Ovary (tissue), 9 donors: Measurements from ENCODE around the gene SLC34A2. TPM values are rescaled to one million over a fixed set of nuclear protein-coding genes. Genes with fewer than 3 reads are reported as not detected.

Experiments
- DNase-seq, 5 donors: peaks; one replicate each; pipeline ENCODE4 v3.0.0-alpha.2; 2019 to 2020
- H3K27ac ChIP-seq, 2 donors: fragments of 200-600 bp; one replicate each; pipeline versions ENCODE4 v1.5.1 to v1.8.0; 2019 to 2022
- H3K27me3 ChIP-seq: fragments of 200-600 bp; one replicate; pipeline ENCODE4 v1.8.0; 2022
- H3K36me3 ChIP-seq: fragments of 200-600 bp; sonication (generic); one replicate; pipeline ENCODE4 v1.5.1; 2019
- H3K4me1 ChIP-seq: one replicate; pipeline ENCODE4 v1.8.1; 2013; ENCODE audit warnings: mild to moderate bottlenecking, moderate library complexity; ENCODE audit not compliant: insufficient read depth
- H3K4me3 ChIP-seq: fragments of 200-600 bp; sonication (generic); one replicate; pipeline ENCODE4 v1.5.1; 2017
- H3K9me3 ChIP-seq, 2 donors: fragments of 200-600 bp in 1 of 2; sonication (generic) in 1 of 2; one replicate each; pipeline versions ENCODE4 v1.5.1 to v1.8.1; 2013 to 2019; ENCODE audit warnings: mild to moderate bottlenecking in 1 of 2, moderate library complexity in 1 of 2
- EP300 ChIP-seq: sonication (generic); formaldehyde crosslinking; IDR thresholded peaks from one replicate; pipeline ENCODE4 v1.6.1; 2017; ENCODE audit warnings: antibody characterized with exemption
- POLR2A ChIP-seq: fragments of 450-650 bp; IDR thresholded peaks from one replicate; pipeline ENCODE4 v1.6.1; 2017; ENCODE audit warnings: antibody characterized with exemption, mild to moderate bottlenecking, moderate library complexity
- WGBS, 3 donors: extraction: QIAGEN DNeasy Blood & Tissue Kit in 1 of 3; methylation state at CpG; one replicate each; pipeline versions ENCODE4 v1.1.5 to v1.1.7; 2013 to 2017; 5-methylcytosine and 5-hydroxymethylcytosine counted together
- intact Hi-C, 4 donors: fragments of 100-400 bp; cut with DNase I; formaldehyde crosslinking; loops; one replicate each; pipeline versions ENCODE4 v1.11.0 to v1.15.1; 2022 to 2023
- polyA plus RNA-seq, 2 donors: library from polyadenylated mRNA; stranded (reverse); fragments of 200-250 nt in 1 of 2; fragments of 350-450 nt in 1 of 2; fragmentation: Illumina TruSeq in 1 of 2; extraction: RNeasy Lipid Tissue Mini Kit (QIAGEN cat#74804) in 1 of 2; gene quantifications; one replicate each; pipeline ENCODE4 v1.2.3, GENCODE V29; 2013 to 2014
- total RNA-seq, 7 donors: library from RNA; depleted of rRNA in 2 of 7; stranded (reverse); fragments of >200 nt in 2 of 7; fragmentation: NEBNext Ultra II Directional in 3 of 7; extraction: Animal tissue kit (Norgen Biotek cat#: 25700) in 3 of 7; gene quantifications; one replicate each; pipeline versions ENCODE4 v1.1.0 to v1.2.4, GENCODE V29; 2016 to 2023
- TF ChIP-seq, protein P1 (sequence below), 3 donors: fragments of 450-650 bp in 2 of 3; fragments of 200-600 bp in 1 of 3; IDR thresholded peaks; one replicate each; pipeline versions ENCODE4 v1.5.1 to v1.8.0; 2016 to 2022; ENCODE audit warnings: antibody characterized with exemption in 3 of 3, mild to moderate bottlenecking in 1 of 3
- donor health status: DM: no; HTN: no; CAD: no; lungs with moderate emphysema.
- donor health status: DM: no; HTN: no; CAD: no.
- donor health status: Bipolar disorder and iron deficiency.
- donor health status: DM: yes; HTN: yes; CAD: no.
- donor health status: DM: no; HTN: no; CAD: no.
- donor health status: DM: yes; HTN: yes; CAD: no.

Gene SLC34A2
- total and polyA plus RNA-seq, 9 donors = 0.30 to 59.4 (median 3.7) TPM

- H3K9me3 ChIP-seq = no peaks in the 10 kb centered on the region
- no peaks in the 10 kb centered on the region for H3K36me3 ChIP-seq
- WGBS, 3 donors = 83 to 86% (median 84%) methylated on average over 6 of the region's 6 CpGs
- H3K27ac ChIP-seq = no peak overlapping the region
- no peaks in the 10 kb centered on the region for H3K27me3 ChIP-seq
- H3K4me1 ChIP-seq = no peaks in the 10 kb centered on the region
- DNase-seq = no peak
- intact Hi-C loops = no loop called here
- H3K4me3 ChIP-seq = no peak overlapping the region
- no peak for TF ChIP-seq POLR2A
- TF ChIP-seq, protein P1, sequence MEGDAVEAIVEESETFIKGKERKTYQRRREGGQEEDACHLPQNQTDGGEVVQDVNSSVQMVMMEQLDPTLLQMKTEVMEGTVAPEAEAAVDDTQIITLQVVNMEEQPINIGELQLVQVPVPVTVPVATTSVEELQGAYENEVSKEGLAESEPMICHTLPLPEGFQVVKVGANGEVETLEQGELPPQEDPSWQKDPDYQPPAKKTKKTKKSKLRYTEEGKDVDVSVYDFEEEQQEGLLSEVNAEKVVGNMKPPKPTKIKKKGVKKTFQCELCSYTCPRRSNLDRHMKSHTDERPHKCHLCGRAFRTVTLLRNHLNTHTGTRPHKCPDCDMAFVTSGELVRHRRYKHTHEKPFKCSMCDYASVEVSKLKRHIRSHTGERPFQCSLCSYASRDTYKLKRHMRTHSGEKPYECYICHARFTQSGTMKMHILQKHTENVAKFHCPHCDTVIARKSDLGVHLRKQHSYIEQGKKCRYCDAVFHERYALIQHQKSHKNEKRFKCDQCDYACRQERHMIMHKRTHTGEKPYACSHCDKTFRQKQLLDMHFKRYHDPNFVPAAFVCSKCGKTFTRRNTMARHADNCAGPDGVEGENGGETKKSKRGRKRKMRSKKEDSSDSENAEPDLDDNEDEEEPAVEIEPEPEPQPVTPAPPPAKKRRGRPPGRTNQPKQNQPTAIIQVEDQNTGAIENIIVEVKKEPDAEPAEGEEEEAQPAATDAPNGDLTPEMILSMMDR (IDR thresholded peaks at IDR 0.05) = no peak
- TF ChIP-seq EP300 = no peak
These were observed 40.8 kb upstream of the SLC34A2 start for GRCh38 chr4:25614807-25615206.

- no peaks in the 10 kb centered on the region for H3K27me3 ChIP-seq
- DNase-seq = no peak
- no peaks in the 10 kb centered on the region for H3K9me3 ChIP-seq
- no peak for TF ChIP-seq EP300
- no peak for TF ChIP-seq POLR2A
- TF ChIP-seq, protein P1 (IDR thresholded peaks at IDR 0.05) = no peak
- no peaks in the 10 kb centered on the region for H3K36me3 ChIP-seq
- 35 to 41% (median 38%) methylated on average over 15 of the region's 15 CpGs for WGBS, 3 donors
- no peak overlapping the region for H3K27ac ChIP-seq
- no peak overlapping the region for H3K4me3 ChIP-seq
- H3K4me1 ChIP-seq = no peaks in the 10 kb centered on the region
- intact Hi-C loops = no loop called here
These were observed 34.4 kb upstream of the SLC34A2 start for GRCh38 chr4:25621027-25621930.

GRCh38 chr4:25624616-25625015, 31.0 kb upstream of the SLC34A2 start:
- 2 to 22% (median 9%) methylated on average over 1 of the region's 1 CpG for WGBS, 3 donors
- H3K9me3 ChIP-seq = no peaks in the 10 kb centered on the region
- no peak overlapping the region for H3K27ac ChIP-seq
- no peaks in the 10 kb centered on the region for H3K27me3 ChIP-seq
- no peaks in the 10 kb centered on the region for H3K36me3 ChIP-seq
- H3K4me1 ChIP-seq = no peaks in the 10 kb centered on the region
- TF ChIP-seq POLR2A (no peak), EP300 (no peak)
- TF ChIP-seq, protein P1 (IDR thresholded peaks at IDR 0.05) = no peak
- DNase-seq = no peak
- intact Hi-C loops = no loop called here
- H3K4me3 ChIP-seq = no peak overlapping the region

- no peak overlapping the region for H3K4me3 ChIP-seq
- no peaks in the 10 kb centered on the region for H3K36me3 ChIP-seq
- H3K9me3 ChIP-seq = no peaks in the 10 kb centered on the region
- 85 to 96% (median 89%) methylated on average over 2 of the region's 2 CpGs for WGBS, 3 donors
- no peak for DNase-seq
- no peaks in the 10 kb centered on the region for H3K27me3 ChIP-seq
- H3K4me1 ChIP-seq = no peaks in the 10 kb centered on the region
- TF ChIP-seq POLR2A (no peak), EP300 (no peak)
- TF ChIP-seq, protein P1 (IDR thresholded peaks at IDR 0.05) = no peak
- H3K27ac ChIP-seq = no peak overlapping the region
- intact Hi-C loops = no loop called here
These were observed 27.2 kb upstream of the SLC34A2 start for GRCh38 chr4:25628451-25628850.
